GM12891 (cell line): ENCODE data around the gene NPHP4.

Experiments
- PAX5 ChIP-seq: IDR thresholded peaks from 2 replicates; pipeline ENCODE4 v1.6.1; 2011; ENCODE audit warnings: low read length, moderate library complexity, mild to moderate bottlenecking; ENCODE audit not compliant: insufficient read depth, severe bottlenecking
- POLR2A ChIP-seq: IDR thresholded peaks from 2 replicates; pipeline ENCODE4 v1.6.1; 2011; ENCODE audit warnings: low read depth, low read length, control low read depth
- POLR2AphosphoS5 ChIP-seq: IDR thresholded peaks from 2 replicates; pipeline ENCODE4 v1.6.1; 2011; ENCODE audit warnings: low read depth, low read length, control low read depth
- POU2F2 ChIP-seq: IDR thresholded peaks from 2 replicates; pipeline ENCODE4 v1.6.1; 2011; ENCODE audit warnings: low read depth, mild to moderate bottlenecking, control low read depth, low read length, moderate library complexity
- SPI1 ChIP-seq: IDR thresholded peaks from 2 replicates; pipeline ENCODE4 v1.6.1; 2011; ENCODE audit warnings: low read depth, low read length, control low read depth
- TAF1 ChIP-seq: IDR thresholded peaks from 2 replicates; pipeline ENCODE4 v1.6.1; 2011; ENCODE audit warnings: low read depth, low read length, control low read depth

DNA sequence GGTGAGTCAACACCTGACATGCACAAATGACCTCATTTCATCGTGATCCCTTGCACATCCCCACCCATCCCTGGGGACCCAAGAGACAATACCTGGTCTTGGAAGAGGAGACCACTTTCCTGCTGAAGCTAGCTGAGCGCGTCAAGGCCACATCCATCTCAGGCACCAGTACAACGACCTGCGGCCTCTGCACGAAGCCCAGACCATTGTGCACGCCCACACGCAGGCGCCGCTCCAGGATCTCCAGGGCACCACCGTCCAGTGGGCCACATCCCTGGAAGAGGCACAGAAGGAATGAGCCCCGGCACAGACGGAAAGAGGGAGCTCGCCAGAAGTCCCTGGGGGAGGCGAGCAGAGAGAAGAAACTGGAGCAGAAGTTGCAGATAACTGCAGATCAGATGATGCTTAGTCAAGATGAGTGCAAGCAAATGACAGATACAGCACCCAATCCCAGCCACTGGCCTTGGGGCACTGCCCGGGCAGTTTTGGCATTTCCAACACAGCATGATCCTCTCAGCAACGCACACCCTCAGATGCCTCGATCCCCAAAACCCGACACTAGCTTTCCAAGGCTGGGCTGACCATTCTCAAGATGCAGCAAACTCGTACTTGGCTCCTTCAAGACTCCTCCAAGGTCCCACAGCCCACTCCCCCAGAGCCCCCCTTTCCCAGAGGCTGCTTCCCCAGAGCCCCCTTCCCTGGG is 44.1 kb downstream of the NPHP4 start:
- TF ChIP-seq TAF1 (no peak), POLR2A (no peak), POU2F2 (no peak), POLR2AphosphoS5 (no peak), SPI1 (no peak), PAX5 (no peak)
